Rectal smooth muscle tissue (tissue), 1 donor: ENCODE measurements around the gene UHMK1.
"Not testable (repeated sequence)": the region's sequence is repeated elsewhere in the genome, so short reads cannot be mapped to it uniquely, and the experiment has no call there.

ENCODE experiments used
- H3K27ac ChIP-seq: one replicate; pipeline ENCODE4 v1.7.0; 2013; ENCODE audit warnings: low read depth, low read length, inconsistent platforms
- H3K27me3 ChIP-seq: one replicate; pipeline ENCODE4 v1.7.0; 2013; ENCODE audit warnings: low read length; ENCODE audit not compliant: control insufficient read depth, insufficient read depth
- H3K36me3 ChIP-seq: one replicate; pipeline ENCODE4 v1.7.0; 2013; ENCODE audit warnings: low read length; ENCODE audit not compliant: control insufficient read depth, insufficient read depth
- H3K4me1 ChIP-seq: one replicate; pipeline ENCODE4 v1.7.0; 2013; ENCODE audit warnings: low read length; ENCODE audit not compliant: control insufficient read depth, insufficient read depth
- H3K4me3 ChIP-seq: one replicate; pipeline ENCODE4 v1.7.0; 2013; ENCODE audit warnings: low read length
- H3K9ac ChIP-seq: one replicate; pipeline ENCODE4 v1.7.0; 2013; ENCODE audit warnings: low read length

UHMK1 gene

DNA sequence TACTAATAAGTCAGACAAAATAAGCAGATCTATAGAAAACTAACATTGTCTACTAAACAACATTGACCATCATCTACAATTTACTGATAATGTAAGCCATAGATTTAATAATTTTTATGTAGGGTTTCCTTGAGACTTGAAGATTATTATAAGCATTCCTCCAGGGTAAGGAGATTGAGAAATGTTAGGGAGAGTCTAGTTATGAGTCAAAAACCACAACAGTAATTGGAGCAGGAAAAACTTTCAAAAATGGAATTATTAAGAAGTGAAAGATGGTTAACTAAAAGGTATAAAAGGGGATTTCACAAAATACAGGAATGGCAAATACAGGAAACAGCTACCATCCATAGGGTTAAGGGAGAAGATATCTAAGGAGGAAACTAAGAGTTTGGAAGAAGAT is 12.4 kb upstream of the UHMK1 start:
- H3K4me3 ChIP-seq, result no peak overlapping the region
- no peaks in the 10 kb centered on the region for H3K36me3 ChIP-seq
- H3K27ac ChIP-seq, result no peak overlapping the region
- H3K27me3 ChIP-seq, result no peaks in the 10 kb centered on the region
- H3K4me1 ChIP-seq, result no peaks in the 10 kb centered on the region
- no peak overlapping the region for H3K9ac ChIP-seq

DNA sequence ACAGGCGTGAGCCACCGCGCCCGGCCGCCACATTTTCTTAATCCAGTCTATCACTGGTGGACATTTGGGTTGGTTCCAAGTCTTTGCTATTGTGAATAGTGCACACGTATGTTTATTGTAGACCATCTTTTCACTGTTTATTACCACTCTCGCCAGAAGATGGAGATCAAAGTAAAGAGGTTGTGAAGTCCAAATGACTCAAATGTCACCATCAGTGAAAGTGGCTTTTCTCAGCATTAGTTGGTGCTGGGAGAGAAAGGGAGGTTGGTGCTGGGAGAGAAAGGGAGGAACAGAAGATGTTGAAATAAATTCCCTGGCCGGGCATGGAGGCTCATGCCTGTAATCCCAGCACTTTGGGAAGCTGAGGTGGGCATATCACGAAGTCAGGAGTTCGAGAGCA is 10.4 kb upstream of the UHMK1 start:
- H3K9ac ChIP-seq, result no peak overlapping the region
- no peaks in the 10 kb centered on the region for H3K4me1 ChIP-seq

DNA sequence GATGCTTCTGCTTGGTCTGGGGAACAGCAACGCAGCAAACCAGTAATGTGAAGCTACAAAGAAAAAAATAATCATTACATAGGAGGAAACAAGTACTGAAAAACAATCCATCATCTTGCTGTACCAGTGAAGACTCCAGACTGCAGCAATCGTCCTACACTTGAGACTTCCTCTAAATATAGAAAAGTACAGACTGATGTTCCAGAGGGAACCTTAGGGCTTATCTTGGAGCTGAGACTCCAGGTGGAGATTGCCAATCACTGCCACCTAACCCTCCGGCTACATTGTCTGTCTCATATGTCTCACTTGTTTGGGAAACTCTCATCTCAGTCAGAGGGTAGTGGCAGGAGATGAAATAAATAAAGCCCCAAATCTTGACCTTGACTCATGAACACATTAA is 9.4 kb upstream of the UHMK1 start:
- Histone ChIP-seq H3K4me1 (no peaks in the 10 kb centered on the region), H3K36me3 (no peaks in the 10 kb centered on the region), H3K9ac (no peak overlapping the region), H3K4me3 (no peak overlapping the region), H3K27ac (no peak overlapping the region), H3K27me3 (no peaks in the 10 kb centered on the region)

More for the DNA sequence above, 10.4 kb upstream of the UHMK1 start:
- Histone ChIP-seq H3K4me3 (no peak overlapping the region), H3K27ac (no peak overlapping the region), H3K36me3 (no peaks in the 10 kb centered on the region), H3K27me3 (no peaks in the 10 kb centered on the region)

DNA sequence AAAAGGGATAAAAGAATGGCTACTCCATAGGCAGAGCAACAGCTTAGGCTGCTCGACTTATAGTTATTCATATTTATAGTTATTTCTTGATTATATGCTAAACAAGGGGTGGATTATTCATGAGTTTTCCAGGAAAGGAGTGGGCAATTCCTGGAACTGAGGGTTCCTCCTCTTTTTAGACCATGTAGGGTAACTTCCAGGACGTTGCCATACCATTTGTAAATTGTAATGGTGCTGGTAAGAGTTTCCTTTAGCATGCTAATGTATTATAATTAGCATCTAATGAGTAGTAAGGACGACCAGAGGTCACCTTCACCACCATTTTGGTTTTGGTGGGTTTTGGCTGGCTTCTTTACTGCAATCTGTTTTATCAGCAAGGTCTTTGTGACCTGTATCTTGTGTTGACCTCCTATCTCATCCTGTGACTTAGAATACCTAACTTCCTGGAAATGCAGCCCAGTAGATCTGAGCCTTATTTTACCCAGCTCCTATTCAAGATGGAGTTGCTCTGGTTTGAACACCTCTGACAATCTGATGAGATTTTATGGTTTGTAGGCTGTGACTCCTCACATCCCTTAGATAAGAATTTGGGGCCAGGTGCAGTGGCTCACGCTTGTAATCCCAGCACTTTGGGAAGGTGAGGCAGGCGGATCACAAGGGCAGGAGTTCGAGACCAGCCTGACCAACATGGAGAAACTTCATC is 1.9 kb upstream of the UHMK1 start:
- not testable (repeated sequence) for H3K36me3 ChIP-seq, H3K9ac ChIP-seq, H3K4me3 ChIP-seq, H3K27ac ChIP-seq, H3K27me3 ChIP-seq, H3K4me1 ChIP-seq

DNA sequence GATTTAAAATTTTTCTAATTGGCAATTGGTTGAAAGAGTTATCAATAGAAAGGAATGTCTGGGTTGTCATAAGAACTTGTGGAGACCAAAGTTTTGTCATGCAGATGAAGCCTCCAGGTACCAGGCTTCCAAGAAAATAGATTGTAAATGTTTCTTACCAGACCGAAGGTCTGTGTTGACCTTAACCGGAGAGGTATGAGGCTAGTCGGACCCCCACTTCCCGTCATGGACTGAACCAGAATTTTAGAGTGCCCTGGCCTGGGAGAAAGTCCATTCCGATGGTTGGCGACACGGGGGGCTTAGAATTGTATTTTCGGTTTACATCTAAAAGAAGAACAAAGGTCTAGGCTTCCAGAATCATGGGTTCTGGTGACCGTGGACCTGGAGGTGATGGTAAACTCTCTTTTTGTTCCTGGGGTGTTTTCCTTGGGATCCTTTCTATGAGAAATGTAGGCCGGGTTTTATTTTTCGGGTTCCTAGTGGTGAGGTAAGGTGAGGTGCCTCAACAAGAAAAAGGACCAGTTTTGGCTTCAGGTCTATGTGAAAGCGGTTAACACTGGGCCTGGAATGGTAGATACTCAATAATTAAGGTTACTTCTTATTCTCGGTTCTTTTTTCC is 405 bp upstream of the UHMK1 start:
- peaks cover 9% of the 10 kb centered on the region for H3K36me3 ChIP-seq
- H3K9ac ChIP-seq, result no peak overlapping the region
- H3K27me3 ChIP-seq, result no peaks in the 10 kb centered on the region
- peak overlapping the region; percentile 75 for H3K4me3 ChIP-seq
- H3K4me1 ChIP-seq, result peaks cover 6% of the 10 kb centered on the region
- peak overlapping the region; percentile 87 for H3K27ac ChIP-seq

DNA sequence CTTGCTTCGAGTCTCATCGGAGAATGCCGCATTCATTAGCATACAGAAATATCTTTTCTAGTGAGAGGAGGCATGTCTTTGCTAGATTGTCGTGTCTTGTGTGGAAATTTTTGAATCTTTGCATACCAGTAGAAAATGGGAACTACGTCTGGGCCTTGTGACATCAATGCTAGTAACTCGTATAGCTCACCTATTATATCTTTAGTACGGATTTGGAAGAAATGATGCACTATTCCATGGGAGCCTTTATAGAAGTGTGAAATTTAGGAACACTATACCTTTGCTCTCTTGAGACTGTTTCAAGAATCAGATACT is 835 bp downstream of the UHMK1 start:
- H3K36me3 ChIP-seq, result peaks cover 18% of the 10 kb centered on the region
- peaks cover 6% of the 10 kb centered on the region for H3K4me1 ChIP-seq
- H3K4me3 ChIP-seq, result peak overlapping the region; percentile 75
- peak overlapping the region; percentile 87 for H3K27ac ChIP-seq
- H3K27me3 ChIP-seq, result no peaks in the 10 kb centered on the region
- peak overlapping the region; percentile 53 for H3K9ac ChIP-seq

DNA sequence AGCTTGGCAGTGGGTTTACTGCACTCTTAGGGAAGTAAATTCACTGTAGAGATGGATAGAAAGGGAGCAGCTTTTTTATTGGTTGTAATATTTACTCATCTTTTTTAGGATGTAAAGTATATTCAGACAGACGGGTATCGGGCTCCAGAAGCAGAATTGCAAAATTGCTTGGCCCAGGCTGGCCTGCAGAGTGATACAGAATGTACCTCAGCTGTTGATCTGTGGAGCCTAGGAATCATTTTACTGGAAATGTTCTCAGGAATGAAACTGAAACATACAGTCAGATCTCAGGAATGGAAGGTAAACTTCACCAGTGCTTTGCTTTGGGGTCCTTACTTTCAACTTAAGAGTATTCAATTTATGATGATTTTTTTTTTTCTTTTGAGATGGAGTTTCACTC is 3.2 kb downstream of the UHMK1 start:
- Histone ChIP-seq H3K27ac (no peak overlapping the region), H3K4me1 (peaks cover 6% of the 10 kb centered on the region), H3K4me3 (no peak overlapping the region), H3K36me3 (peaks cover 21% of the 10 kb centered on the region), H3K27me3 (no peaks in the 10 kb centered on the region), H3K9ac (no peak overlapping the region)

DNA sequence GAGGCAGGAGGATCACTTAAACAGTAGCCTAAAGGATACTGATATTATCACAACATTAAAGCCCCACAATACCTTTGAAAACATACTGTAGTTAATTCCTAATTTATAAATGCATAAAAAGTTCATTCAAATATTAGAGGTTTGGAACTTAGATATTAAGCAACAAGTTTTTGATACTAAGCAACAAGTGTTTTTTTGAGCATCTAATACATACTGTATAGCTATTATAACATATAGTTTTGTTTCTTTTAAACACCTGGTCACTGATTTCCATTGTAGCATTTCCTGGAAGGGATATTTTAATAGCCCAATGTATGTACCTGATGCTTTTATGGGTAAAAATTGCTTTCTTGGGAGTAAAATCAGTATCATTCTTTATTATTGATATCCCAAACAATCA is 4.5 kb downstream of the UHMK1 start:
- Histone ChIP-seq H3K9ac (no peak overlapping the region), H3K4me3 (no peak overlapping the region), H3K36me3 (peaks cover 23% of the 10 kb centered on the region), H3K4me1 (peaks cover 6% of the 10 kb centered on the region), H3K27me3 (no peaks in the 10 kb centered on the region), H3K27ac (no peak overlapping the region)

DNA sequence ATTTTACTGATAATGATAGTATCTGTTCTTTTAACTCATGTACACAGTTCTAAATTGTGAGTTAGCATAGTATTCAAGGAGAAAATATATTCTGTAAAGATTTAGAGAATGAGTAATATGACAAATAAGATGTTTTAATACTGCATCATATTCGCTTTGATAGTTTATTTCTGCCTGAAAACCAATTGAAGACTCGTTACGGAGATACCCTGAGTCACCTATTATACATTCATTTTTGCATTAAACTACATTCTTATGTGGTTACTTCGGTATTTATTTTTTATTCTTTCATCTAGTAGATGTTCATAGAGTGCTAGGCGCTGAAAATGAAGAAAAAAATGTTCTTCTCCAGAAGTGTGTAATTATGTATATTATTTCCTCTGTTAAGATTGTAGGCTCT is 5.3 kb downstream of the UHMK1 start:
- Histone ChIP-seq H3K4me1 (peaks cover 6% of the 10 kb centered on the region), H3K36me3 (peaks cover 23% of the 10 kb centered on the region), H3K9ac (no peak overlapping the region)

DNA sequence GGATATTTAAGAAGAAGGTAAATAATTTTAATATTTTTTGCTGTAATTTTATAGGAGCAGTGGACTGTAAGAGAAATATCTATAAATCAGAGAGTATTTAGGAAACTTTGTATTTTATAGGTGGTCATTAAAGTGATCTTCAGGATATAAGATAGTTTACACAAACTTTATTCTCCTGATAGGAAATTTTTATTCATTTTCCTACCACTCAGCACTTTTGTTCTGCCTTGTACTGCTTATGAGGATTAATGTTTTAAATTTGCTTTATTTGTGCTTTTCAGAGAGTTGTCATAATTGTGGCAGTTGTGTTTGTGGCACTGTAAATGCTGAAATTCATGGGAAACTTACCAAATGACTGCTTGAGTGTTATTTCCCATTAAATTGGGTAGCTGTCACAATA is 29.7 kb downstream of the UHMK1 start:
- no peak overlapping the region for H3K9ac ChIP-seq
- H3K27me3 ChIP-seq, result no peaks in the 10 kb centered on the region
- no peak overlapping the region for H3K4me3 ChIP-seq
- H3K36me3 ChIP-seq, result peaks cover 3% of the 10 kb centered on the region
- no peak overlapping the region for H3K27ac ChIP-seq
- H3K4me1 ChIP-seq, result no peaks in the 10 kb centered on the region

More for the DNA sequence above, 5.3 kb downstream of the UHMK1 start:
- no peaks in the 10 kb centered on the region for H3K27me3 ChIP-seq
- H3K4me3 ChIP-seq, result no peak overlapping the region
- no peak overlapping the region for H3K27ac ChIP-seq

DNA sequence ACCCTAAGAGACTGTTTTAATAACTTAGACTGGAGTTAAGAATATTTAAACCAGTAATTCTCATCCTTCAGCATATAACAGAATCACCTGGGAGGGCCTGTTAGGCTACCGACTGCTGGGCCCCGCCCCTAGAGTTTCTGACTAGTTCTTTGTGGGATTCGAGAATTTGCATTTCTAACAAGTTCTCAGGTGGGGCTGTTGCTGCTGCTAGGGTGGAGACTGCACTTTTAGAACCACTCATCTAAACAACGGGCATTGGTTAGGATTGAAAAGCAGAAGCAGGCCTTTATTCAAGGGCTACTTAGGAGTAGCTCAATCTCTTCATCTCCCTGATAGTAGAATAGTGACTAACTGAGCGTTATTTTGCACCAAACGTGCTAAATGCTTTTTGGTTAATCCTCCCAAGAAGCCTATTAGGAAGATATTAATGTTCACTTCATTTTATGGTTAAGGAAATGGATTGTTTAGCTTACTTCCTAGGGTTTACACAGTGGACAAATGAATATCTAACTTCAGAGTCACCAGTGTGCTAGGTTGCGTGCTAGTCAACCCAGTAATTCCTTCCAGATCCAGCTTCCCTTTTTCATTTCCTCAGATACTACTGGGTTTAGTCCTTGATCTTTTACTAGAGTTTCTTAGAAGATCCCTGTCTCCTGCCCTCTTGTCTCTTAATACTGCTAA is 32.8 kb downstream of the UHMK1 start:
- Histone ChIP-seq H3K4me3 (no peak overlapping the region), H3K9ac (no peak overlapping the region), H3K4me1 (no peaks in the 10 kb centered on the region), H3K36me3 (no peaks in the 10 kb centered on the region), H3K27ac (no peak overlapping the region), H3K27me3 (no peaks in the 10 kb centered on the region)

DNA sequence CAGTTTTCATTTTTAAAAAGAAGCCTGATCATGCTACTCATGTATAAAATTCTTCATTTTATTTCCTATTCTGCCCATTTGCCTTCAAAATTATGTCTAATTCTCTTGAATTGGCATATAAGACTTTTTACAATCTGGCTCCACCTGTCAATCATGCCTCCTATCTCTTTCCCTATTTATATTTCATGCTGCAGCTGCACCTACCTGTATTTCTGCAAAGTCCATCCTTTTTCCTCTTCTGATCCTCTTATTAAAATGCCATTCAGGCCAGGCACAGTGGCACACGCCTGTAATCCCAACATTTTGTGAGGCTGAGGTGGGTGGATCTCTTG is 33.3 kb downstream of the UHMK1 start:
- no peak overlapping the region for H3K9ac ChIP-seq
- H3K36me3 ChIP-seq, result no peaks in the 10 kb centered on the region
- no peak overlapping the region for H3K27ac ChIP-seq
- no peak overlapping the region for H3K4me3 ChIP-seq
- H3K27me3 ChIP-seq, result no peaks in the 10 kb centered on the region
- no peaks in the 10 kb centered on the region for H3K4me1 ChIP-seq

DNA sequence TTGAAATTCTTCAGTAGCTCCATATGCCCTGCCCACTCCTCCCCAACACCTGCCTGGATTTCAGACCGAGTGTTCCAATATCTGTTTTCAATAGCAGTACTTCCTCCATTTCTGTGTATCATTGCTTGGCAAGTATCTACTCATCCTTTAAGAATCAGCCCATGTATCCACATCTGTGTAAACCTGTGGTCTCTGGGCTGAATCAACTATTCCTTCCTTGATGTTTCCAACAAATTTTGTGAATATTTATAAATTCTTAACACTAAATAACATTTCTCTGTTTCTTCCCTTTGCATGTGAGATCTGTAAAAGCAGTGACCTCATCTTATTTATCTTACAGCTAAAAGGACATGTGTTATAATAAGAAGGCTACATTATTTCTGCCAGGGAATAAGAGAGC is 37.9 kb downstream of the UHMK1 start:
- H3K9ac ChIP-seq, result no peak overlapping the region
- H3K4me1 ChIP-seq, result no peaks in the 10 kb centered on the region
- H3K4me3 ChIP-seq, result no peak overlapping the region
- H3K27ac ChIP-seq, result no peak overlapping the region
- H3K27me3 ChIP-seq, result no peaks in the 10 kb centered on the region
- no peaks in the 10 kb centered on the region for H3K36me3 ChIP-seq
